Endothelial cell of umbilical vein (primary cell): ENCODE measurements around the gene PSMB7.

Experiments used
- EZH2 ChIP-seq: IDR thresholded peaks from 2 replicates; pipeline ENCODE4 v1.6.1; 2012; ENCODE audit warnings: borderline replicate concordance, low read depth, mild to moderate bottlenecking, moderate library complexity, low read length, inconsistent platforms; ENCODE audit not compliant: severe bottlenecking
- POLR2A ChIP-seq: IDR thresholded peaks from 2 replicates; pipeline ENCODE4 v1.6.1; 2012; ENCODE audit warnings: low read depth, mild to moderate bottlenecking, control low read depth, low read length
- TF ChIP-seq, protein P1 (sequence below), 2 donors: IDR thresholded peaks; 1 replicate in 1 of 2; 2 replicates in 1 of 2; pipeline ENCODE4 v1.5.1; 2011; ENCODE audit warnings: low read length in 2 of 2, mild to moderate bottlenecking in 2 of 2, moderate library complexity in 2 of 2, control low read depth in 1 of 2, inconsistent platforms in 1 of 2, low read depth in 1 of 2; ENCODE audit not compliant: insufficient read depth in 1 of 2; ENCODE audit errors: extremely low read depth in 1 of 2

DNA sequence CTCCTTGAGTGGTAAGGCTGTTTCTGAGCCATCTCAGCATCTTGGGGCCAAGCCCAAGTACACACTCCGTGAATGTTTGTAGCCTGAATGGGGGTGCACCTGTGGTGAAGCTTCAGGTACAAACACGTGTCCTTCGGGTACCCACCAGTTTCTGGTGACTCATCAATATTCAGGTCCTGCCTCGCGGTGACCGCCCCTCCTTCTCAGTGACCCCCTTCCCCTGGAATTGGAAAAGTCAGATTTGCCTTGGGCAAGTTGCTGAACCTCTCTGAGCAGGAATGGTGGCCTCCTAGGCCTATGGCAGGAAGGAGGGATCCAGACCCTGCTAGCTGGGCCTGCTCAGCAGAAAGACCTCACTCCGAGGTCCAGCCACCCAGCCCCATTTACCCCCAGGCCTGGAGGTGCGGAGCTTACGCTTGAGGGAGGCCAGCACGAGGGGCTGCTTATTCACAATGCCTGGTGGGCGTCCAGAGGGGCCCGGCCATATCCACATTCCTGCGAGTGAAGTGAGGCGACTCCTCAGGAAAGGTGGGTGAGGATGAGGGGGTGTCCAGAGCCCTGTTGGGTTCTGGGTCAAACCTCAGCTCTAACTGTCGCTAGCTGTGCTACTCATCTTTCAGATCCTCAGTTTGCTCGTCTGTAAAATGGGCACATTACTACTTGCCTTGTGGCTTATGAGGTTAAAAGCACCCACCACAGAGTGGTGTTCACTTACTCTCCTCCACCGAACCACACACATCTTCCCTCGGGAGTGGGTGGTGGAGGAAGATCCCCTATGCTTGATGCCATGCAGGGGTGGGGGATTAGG lies 42.0 kb upstream of the PSMB7 start:
- TF ChIP-seq EZH2 = no peak
- TF ChIP-seq, protein P1, sequence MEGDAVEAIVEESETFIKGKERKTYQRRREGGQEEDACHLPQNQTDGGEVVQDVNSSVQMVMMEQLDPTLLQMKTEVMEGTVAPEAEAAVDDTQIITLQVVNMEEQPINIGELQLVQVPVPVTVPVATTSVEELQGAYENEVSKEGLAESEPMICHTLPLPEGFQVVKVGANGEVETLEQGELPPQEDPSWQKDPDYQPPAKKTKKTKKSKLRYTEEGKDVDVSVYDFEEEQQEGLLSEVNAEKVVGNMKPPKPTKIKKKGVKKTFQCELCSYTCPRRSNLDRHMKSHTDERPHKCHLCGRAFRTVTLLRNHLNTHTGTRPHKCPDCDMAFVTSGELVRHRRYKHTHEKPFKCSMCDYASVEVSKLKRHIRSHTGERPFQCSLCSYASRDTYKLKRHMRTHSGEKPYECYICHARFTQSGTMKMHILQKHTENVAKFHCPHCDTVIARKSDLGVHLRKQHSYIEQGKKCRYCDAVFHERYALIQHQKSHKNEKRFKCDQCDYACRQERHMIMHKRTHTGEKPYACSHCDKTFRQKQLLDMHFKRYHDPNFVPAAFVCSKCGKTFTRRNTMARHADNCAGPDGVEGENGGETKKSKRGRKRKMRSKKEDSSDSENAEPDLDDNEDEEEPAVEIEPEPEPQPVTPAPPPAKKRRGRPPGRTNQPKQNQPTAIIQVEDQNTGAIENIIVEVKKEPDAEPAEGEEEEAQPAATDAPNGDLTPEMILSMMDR (IDR thresholded peaks at IDR 0.05; ENCODE audit: extremely low read depth in 1 of 2, insufficient read depth in 1 of 2, low read depth in 1 of 2, low read length in 2 of 2) = no peak
- no peak for TF ChIP-seq POLR2A
